HL-60 (cell line): ENCODE measurements around the gene AHRR.
"Not testable (repeated sequence)": the region's sequence is repeated elsewhere in the genome, so short reads cannot be mapped to it uniquely, and the experiment has no call there.

Source experiments
- DNase-seq, 2 experiments: peaks; one replicate each; pipeline ENCODE4 v3.0.0-alpha.2; 2010 to 2020; ENCODE audit warnings: low read depth in 1 of 2, low spot score in 1 of 2
- H3K27ac ChIP-seq: fragments of 250-450 bp; sonication (Bioruptor Pico); replicated peaks from 2 replicates; pipeline ENCODE4 v1.5.1; 2020; ENCODE audit warnings: mild to moderate bottlenecking, moderate library complexity
- H3K27me3 ChIP-seq: fragments of 250-450 bp; sonication (Bioruptor Pico); 2 replicates; pipeline ENCODE4 v1.5.1; 2021; ENCODE audit warnings: mild to moderate bottlenecking, moderate library complexity; ENCODE audit not compliant: insufficient read depth, poor library complexity, severe bottlenecking
- H3K4me3 ChIP-seq: replicated peaks from 2 replicates; pipeline ENCODE4 v1.5.1; 2011; ENCODE audit warnings: mild to moderate bottlenecking, control low read depth, low read length; ENCODE audit not compliant: insufficient read depth
- CTCF ChIP-seq: IDR thresholded peaks from one replicate; pipeline ENCODE4 v1.5.1; 2011; ENCODE audit warnings: low read length, control low read depth, inconsistent platforms; ENCODE audit not compliant: insufficient read depth
- GABPA ChIP-seq: IDR thresholded peaks from 2 replicates; pipeline ENCODE4 v1.6.1; 2012; ENCODE audit warnings: low read depth
- POLR2AphosphoS5 ChIP-seq: IDR thresholded peaks from 2 replicates; pipeline ENCODE4 v1.6.1; 2012; ENCODE audit warnings: low read depth
- REST ChIP-seq: IDR thresholded peaks from 2 replicates; pipeline ENCODE4 v1.6.1; 2012; ENCODE audit warnings: low read depth; ENCODE audit not compliant: insufficient replicate concordance
- SPI1 ChIP-seq: IDR thresholded peaks from 2 replicates; pipeline ENCODE4 v1.6.1; 2012; ENCODE audit warnings: low read depth, mild to moderate bottlenecking, borderline replicate concordance

The AHRR gene

GRCh38 chr5:367358-368130 lies 46.0 kb downstream of the AHRR start:
- Histone ChIP-seq H3K27me3 (no peaks in the 10 kb centered on the region), H3K4me3 (no peak overlapping the region), H3K27ac (peak overlapping the region; percentile 16)
- no peak for TF ChIP-seq CTCF
- no peak for TF ChIP-seq SPI1
- TF ChIP-seq POLR2AphosphoS5: no peak
- no peak for TF ChIP-seq GABPA
- no peak for TF ChIP-seq REST
- DNase-seq: no peak

GRCh38 chr5:368183-369084 lies 46.9 kb downstream of the AHRR start:
- H3K27me3 ChIP-seq: no peaks in the 10 kb centered on the region
- no peak overlapping the region for H3K4me3 ChIP-seq
- TF ChIP-seq POLR2AphosphoS5: no peak
- peak; percentile 95 for TF ChIP-seq SPI1
- peak overlapping the region; percentile 16 for H3K27ac ChIP-seq
- DNase-seq: peak; percentile 70 to 94

- TF ChIP-seq POLR2AphosphoS5 (no peak), REST (no peak), SPI1 (no peak), CTCF (no peak), GABPA (no peak)
- H3K27me3 ChIP-seq: no peaks in the 10 kb centered on the region
- peak overlapping the region; percentile 16 for H3K27ac ChIP-seq
- no peak overlapping the region for H3K4me3 ChIP-seq
- DNase-seq: no peak
These were observed 47.8 kb downstream of the AHRR start for GRCh38 chr5:369151-369868.

- not testable (repeated sequence) for H3K27me3 ChIP-seq, H3K27ac ChIP-seq, H3K4me3 ChIP-seq, DNase-seq
These were observed 48.3 kb downstream of the AHRR start for GRCh38 chr5:369869-370236.
